ENCODE results near the gene POC1A. TPM values are rescaled to one million over a fixed set of nuclear protein-coding genes. Genes with fewer than 3 reads are reported as not detected.

POC1A gene
- polyA plus RNA-seq (ENCODE audit: insufficient read length in 10 of 10) = 1 to 10 TPM; 2.6 to 8.0 (median 4.3) TPM
- long read RNA-seq, donor 1, partial matches to known transcripts = 0 of 2 reads
- long read RNA-seq, donor 1, other reads (novel, unspliced or antisense) = 0 of 2 reads
- long read RNA-seq, donor 2 = 0 reads
- long read RNA-seq, donor 3 = 0 reads
- long read RNA-seq, donor 4 = 0 reads
- long read RNA-seq, donor 5, partial matches to known transcripts = 0 of 2 reads
- long read RNA-seq, donor 5, other reads (novel, unspliced or antisense) = 0 of 2 reads
- long read RNA-seq, donor 6 = 0 reads
- long read RNA-seq, donor 7 = 0 reads
- long read RNA-seq, donor 8, partial matches to known transcripts = 0 of 1 reads
- long read RNA-seq, donor 8, other reads (novel, unspliced or antisense) = 0 of 1 reads
- long read RNA-seq, donor 9 = 0 reads

DNA sequence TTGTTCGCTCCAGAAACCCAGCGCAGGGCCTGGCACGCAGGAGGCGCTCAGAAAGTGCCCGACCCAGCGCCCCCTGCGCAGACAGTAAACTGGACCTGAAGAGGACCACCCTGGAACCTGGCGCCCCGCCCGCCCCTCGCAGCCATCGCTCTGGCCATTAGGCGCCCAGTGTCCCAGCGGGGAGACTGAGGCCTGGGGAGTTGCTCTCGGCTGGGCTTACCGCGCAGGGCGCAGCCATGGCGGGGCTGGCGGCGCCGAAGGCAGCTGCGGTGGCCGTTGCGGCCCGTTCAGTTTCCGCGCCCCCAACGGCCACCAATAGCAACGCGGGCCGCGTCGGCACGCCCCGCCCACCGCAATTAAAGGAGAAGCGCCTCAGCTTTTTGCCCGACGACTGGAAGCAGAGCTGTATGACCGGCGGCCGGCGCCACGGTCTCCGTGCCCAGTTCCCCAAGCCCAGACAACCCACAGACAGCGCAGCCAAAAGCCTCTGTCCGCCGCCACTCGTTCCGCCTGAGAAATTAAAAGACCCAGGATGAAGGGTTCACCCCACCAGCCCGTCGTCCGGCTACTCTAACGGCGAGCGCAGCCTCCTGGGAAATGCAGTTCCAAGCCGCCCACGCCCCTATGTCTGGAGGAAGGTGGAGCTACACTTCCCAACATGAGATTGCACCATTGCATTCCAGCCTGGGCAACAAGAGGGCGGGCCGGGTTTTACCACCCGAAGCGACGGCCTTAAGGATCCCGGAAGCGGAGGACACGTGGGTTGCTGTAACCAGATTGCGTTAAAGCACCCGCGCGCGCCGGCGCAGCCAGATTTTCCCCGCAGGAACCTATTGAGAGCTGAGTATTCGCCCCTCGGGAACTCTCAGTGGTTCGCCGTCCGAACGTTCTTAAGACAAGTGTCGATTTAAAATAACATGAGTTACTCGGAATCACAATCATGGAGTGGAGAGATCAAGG is at the start of gene POC1A:
POC1A (minus strand) TSS at position 289 of the 960 bp plus-strand sequence; CDS start at position 238, 51 bp downstream.
- peak; percentile 93 to 97 (median 96) for DNase-seq

DNA sequence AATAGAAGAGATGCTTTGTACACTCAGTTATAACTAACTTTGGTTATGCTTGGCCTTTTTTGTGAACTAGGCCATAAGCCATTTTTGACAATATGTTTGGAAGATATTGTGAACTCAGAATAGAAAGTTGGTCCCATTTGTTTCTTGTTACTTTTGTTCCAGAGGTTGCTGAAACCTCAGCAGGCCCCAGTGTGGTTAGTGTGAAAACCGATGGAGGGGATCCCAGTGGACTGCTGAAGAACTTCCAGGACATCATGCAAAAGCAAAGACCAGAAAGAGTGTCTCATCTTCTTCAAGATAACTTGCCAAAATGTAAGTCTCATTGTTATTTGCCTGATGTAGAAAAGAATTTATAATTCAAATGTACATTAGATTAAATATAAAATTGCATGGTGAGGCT is 49.5 kb upstream of the POC1A start:
- no peak for DNase-seq

DNA sequence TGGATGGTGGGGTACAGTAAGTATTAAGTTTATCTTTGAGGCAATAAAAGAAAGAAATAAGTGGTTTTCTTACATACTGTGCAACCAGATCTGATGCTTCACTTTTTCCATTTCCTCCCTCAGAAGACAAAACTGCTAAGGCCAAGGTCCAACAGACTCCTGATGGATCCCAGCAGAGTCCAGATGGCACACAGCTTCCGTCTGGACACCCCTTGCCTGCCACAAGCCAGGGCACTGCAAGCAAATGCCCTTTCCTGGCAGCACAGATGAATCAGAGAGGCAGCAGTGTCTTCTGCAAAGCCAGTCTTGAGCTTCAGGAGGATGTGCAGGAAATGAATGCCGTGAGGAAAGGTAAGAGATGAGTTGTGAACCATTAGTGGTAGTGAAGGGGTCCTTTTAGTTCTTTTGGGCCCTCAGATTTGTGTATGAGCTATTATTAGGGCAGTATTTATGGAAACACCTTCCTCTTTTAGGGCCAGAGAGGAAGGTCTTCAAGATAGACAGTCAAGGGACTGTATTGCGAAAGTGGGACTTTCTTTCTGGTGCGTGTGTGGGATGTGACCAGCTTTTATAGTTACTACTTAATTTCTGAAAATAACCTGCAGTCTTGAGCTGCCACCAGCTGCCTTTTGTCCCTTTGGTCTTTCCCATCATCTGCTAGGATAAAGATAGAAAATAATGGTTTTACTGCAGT is 48.3 kb upstream of the POC1A start:
- no peak for DNase-seq

DNA sequence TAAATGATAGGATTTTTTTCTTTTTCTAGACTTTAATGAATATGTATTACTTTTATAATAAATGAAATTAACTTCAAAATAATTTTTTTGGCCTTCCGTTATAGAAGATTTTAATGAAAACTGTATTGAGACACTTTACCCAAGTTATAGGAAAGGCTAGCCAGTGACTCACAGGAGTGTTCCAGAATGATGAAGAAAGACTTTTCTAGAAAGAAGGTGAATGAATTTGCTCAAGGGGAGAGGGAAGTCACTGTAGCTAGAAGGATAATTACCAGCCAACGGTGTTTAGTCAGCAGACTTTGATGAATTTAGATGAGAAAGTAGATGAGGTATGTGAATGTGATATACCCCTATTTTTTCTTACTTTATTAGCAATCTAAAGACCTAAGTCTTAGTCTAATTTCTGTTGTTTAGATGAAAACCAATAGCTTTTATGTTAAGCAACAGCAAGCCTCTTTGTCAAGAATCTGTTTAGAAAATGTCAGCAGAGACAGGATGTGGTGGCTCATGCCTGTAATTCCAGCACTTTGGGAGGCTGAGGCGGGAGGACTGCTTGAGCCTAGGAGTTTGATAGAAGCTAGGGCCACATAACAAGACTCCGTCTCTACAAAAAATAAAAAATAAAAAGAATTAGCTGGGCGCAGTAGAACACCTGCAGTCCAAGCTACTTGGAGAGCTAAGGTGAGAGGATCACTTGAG is 46.9 kb upstream of the POC1A start:
- no peak for DNase-seq

DNA sequence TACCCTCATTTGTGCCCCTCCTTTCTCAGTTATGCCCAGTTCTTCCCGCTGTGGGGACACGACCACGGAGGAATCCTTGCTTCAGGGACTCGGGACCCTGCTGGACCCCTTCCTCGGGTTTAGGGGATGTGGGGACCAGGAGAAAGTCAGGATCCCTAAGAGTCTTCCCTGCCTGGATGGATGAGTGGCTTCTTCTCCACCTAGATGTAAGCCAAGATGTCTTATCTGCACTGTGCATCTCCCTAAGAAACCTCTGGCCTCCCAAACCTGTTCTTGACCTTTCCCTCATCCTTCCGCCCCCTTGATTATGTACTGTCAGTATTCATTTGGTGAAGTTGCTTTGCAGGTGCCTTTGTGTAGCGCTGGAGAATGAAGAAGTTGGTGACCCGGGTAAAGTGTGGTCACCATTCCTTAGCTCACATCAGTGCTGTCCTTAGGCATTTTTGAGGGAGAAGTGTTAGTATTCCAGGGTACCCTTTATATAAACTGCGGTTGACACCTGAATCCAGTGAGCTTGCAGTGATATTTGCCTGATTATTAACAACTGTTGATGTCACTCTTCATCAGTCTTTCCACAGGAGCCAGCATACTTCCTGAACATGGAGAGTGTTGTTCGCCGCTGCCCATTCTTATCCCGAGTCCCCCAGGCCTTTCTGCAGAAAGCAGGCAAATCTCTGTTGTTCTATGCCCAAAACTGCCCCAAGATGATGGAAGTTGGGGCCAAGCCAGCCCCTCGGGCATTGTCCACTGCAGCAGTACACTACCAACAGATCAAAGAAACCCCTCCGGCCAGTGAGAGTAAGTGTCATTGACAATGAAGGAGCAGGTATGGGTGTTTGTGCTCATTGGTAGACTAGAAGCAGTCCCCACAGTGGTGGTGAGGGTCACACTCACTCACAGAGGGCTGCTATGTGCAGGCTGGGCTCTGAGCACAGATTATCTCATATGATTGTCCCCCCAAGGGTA is 44.7 kb upstream of the POC1A start:
- DNase-seq = no peak

DNA sequence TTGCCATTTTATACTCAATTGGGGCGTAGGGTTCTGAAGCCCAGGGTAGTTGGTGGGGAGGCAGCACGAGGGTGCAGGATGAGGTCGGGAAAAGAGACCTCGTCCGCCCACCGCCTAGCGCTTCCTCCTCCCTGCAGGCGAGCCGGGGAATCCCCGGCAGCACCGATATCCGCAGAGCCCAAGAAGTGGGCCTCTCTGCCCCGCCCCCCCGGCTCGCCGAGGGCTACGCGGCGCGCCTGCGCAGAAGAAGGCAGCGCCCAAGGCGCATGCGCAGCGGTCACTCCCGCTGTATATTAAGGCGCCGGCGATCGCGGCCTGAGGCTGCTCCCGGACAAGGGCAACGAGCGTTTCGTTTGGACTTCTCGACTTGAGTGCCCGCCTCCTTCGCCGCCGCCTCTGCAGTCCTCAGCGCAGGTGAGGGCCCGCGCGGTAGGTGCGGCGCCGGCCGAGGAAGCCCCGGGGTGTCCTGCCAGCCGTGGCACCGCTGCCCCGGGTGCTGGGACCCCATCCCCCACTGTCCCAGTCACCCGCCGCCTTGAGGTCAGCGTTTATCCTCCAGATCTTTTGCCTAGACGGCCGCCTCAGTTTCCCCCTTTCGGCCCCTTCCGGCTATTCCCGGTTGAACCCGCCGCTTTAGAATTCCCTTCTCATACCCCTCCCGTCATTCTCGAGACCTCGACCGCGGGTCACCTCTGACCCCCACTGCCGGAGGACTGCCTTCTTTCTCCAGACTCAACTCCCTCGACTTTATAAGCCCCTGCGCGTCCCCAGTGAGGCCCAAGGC is 43.8 kb upstream of the POC1A start, which contains the start of gene ALAS1:
ALAS1 (plus strand) TSS at position 319 of the 784 bp plus-strand sequence. CDS start 1,082 bp downstream, outside the sequence.
- peak; percentile 90 to 98 (median 97) for DNase-seq

DNA sequence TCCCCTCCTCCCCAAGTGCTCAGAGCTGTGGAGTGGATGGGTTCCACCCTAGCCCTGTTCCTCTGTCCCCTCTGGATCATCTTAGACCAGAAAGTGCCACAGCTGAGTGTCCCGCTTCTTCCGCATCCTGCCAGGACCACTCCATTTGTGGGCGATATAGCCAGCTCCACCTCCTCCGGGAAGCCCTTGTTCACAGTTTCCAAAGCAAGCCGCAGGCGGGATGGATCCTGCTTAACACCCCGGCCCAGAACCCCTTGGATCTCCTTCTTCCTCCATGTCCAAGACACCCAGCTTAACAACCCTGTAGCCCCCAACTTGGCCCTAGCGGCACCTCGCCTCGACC is 43.2 kb upstream of the POC1A start:
- DNase-seq = no peak

DNA sequence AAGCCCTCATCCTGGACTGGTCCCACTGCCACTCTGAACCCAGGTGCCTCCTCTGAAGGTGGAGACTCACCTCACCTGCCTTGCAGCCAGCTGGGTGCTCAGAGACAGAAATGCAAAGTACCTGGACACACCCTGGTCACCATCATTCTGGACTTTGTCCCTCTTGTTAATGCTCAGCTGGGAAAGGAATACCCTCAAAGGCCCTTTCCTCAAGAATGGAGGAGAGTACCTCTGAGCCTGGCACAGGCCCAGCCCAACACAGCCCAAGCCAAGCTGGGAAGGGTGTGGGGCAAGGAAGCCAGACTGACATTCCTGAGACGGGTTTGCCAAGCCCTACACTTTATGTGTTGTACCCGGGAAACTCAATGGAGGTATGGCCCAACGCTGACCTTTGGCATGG is 42.8 kb upstream of the POC1A start:
- no peak for DNase-seq

DNA sequence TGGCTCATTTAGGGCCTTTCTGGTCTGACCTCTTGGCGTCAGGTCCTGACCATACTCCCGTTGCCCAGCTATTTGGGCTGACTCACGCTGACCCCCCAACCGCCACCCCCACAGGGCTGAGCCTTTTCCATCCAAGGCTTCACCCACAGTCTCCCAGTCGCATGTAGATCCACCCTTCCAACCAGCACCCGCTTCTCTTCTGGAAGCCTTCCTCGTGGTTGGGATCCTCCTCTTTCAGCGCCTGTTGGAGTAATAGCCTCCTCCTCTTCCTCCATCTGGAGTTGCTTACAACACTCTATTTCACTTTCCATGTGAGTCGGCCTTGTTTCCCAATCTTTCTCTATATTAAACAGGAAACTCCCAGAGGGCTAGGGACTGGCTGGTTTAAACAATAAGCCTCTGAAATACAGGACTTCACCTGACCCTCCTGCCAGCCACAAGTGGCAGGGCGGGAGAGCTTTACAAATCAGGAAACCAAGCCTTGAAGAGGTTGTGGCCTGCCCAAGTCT is 41.7 kb upstream of the POC1A start:
- DNase-seq = peak in 1 of 3 donors; percentile 53

DNA sequence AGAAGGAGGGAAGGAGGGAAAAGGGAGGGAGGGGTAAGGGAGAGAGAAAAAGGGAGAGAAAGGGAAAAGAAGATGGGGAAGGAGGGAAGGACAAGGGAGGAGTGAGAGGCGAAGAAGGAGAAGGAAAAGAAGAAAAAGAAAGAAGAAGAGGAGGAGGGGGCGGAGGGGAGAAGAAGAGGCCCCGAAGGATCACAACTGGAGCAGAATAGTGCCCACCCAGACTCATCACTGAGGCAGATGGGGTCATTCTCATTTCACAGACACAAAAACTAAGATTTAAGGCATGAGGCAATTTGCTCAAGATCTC is 41.0 kb upstream of the POC1A start:
- DNase-seq = no peak

DNA sequence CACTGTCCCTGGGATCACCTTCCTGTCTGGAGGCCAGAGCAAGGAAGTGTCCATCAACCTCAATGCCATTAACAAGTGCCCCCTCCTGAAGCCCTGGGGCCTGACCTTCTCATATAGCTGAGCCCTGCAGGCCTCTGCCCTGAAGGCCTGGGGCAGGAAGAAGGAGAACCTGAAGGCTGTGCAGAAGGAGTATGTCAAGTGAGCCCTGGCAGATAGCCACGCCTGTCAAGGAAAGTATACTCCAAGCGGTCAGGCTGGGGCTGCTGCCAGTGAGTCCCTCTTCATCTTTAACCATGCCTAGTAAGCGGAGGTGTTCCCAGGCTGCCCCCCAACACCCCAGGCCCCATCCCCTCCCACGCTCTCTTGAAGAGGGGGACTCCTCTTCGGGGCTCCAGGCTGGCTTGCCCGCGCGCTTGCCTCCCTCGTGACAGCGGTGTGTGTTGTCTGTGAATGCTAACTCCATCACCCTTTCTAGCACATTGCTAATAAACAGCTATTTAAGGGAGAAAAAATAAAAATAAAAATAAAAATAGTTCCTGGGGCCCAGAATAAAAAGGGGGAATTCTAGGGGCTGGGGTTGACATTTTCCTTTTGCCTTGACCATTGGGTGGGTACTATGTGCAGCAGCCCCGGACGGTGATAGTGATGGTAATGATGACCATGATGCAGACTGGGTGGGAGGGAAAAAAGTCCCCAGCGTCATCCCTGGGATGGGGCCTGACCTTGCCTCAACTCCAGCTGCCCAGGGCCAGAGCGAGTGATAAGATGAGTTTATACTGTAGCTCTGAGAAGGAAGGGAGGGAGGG is 40.5 kb upstream of the POC1A start:
- no peak for DNase-seq

DNA sequence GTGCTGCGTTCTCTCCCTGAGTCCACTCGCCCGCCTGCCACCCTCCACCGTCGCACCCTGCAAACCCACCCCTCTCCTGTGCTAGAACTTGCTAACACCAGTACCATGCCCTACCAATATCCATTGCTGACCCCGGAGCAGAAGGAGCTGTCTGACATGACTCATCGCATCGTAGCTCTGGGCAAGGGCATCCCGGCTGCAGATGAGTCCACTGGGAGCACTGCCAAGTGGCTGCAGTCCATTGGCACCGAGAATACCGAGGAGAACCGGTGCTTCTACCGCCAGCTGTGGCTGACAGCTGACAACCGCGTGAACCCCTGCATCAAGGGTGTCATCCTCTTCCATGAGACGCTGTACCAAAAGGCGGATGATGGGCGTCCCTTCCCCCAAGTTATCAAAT is 38.8 kb upstream of the POC1A start:
- DNase-seq = peak in 2 of 3 donors; percentile 33 to 58

DNA sequence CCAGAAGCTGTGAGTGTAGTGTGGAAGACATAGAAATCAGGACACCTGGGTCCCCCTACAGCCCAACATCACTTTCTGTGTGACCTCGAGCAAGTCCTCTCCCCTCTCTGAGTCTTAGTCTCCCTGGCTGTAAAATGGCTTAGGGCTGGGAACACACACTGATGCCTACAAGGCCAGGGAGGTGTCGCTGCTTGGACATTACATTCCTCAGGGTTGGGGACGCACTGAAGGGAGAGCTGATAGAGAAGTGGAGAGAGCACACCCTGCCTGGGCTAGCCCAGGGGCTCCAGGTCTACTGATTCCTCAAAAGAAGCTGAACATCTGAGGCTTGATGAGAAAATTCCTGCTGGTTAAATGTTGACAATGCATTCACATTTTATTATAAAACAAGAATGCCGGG is 37.4 kb upstream of the POC1A start:
- no peak for DNase-seq

DNA sequence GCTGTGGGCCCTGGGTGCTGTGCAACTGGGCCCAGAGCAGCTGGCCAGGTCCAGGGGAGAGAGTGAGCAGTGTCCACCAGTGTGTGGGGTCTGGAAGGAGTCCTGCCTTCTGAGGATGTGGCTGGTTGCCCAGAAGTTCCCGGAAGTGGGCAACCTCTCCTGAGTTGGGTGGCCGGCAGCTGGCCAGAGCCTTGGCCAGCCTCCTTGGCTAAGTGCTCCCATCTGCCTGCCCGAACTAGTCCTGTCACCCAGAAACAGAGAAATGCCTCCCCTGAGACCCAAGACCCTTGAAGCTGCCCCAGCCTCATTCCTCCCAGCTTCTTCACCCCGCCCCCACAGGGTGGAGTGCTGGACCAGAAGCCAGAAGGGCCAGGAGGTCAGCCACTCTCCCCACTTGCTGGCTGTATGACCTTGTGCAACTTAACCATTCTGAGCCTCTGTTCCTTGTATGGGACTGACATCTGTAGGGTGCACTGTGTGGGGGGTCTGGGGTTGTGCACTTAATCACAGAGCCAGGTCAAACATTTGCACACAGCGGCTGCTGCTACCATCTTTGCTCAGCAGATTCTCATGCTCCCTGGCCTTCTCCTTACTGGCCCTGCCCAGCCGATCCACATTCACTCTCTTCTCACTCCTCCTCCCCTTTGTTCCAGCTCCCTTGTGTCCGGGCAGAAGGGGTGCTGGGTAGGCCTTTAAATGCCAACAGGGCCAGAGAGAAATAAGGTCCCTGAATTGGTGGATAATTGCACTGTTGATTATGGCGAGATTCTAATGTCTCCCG is 36.3 kb upstream of the POC1A start:
- DNase-seq = peak in 1 of 3 donors; percentile 31

DNA sequence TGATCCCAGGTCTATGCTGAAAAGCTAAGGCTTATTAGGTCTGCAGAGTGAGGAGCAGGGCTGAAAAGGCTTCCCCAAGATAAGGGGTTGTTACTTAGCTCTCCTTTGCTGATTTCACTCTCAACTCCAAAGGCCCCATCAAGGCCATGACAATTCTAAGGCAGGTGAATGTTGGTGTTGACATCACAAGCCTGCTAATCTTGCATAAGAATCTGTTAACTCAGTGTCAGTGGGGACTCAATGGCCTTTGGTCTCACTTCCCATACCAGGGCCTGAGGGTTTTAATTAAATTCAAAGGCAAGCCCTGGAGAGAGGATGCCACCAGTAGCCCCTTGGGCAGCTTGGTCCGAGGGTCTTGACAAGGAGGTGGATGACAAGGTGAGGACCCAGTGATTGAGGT is 34.3 kb upstream of the POC1A start:
- no peak for DNase-seq

DNA sequence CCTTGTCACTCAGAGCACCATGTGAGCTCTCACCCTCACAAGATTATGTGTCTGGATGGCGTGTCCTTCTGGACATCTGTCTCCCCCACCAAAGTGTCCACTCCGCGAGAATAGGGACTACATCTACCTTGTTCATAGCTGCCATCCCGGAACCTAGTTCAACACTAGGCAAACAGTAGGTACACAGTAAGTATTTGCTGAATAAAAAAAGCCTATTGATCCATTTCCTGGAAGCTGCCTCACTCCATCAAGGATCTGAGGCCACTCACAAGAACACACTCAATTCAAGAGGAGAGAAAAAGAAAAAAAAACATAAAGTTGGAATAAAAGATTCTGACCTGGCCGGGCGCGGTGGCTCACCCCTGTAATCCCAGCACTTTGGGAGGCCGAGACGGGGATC is 32.5 kb upstream of the POC1A start:
- no peak for DNase-seq

DNA sequence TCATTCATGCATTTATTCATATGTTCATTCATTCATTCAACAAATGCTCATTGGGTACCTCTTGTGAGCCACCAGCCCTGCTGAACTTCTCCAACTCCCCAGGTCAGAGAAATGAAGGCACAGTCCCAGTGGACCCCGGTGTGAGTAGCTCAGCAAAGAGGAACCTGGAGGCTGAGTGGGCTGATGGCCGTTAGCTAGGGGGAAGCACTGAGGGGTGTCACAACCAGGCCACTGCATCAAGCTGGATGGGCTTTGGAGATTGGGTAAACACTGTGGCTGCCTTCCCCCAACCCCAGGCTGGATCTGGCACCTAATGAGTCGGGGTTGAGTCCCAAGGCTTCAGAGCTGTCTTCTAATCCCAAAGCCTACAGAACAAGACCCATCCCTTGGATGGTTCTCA is 31.6 kb upstream of the POC1A start:
- no peak for DNase-seq

DNA sequence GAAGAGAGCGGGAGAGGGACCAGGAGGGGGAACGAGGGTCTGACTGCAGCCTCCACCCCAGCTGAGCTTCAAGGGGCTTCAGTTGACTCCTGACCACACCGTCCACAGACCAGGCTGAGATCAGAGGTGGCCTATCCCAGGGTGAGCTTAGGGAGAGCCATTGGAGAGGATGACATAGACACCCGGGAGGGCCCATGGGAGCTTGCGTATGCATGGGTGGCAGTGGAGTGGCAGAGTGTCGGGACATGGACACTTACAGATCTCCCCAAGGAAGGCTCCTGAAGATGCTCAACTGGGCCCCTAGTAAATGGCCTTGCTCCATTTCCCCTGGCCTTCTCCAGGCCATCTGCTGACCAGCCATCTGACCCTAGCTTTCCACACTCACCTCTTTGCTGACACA is 31.1 kb upstream of the POC1A start:
- DNase-seq = no peak

All from muscle of back (tissue), 13 donors.